Transverse colon (tissue), 4 donors: ENCODE results near the gene TMEM163. TPM values are rescaled to one million over a fixed set of nuclear protein-coding genes. Genes with fewer than 3 reads are reported as not detected.

ENCODE experiments used
- DNase-seq: peaks from one replicate; pipeline ENCODE4 v3.0.0-alpha.2; 2019
- H3K27ac ChIP-seq, 4 donors: fragments of 200-600 bp; sonication (generic); 2 replicates each; pipeline ENCODE4 v1.5.1; 2016 to 2018; ENCODE audit warnings: inconsistent platforms in 4 of 4
- H3K27me3 ChIP-seq: fragments of 200-600 bp; sonication (generic); 2 replicates; pipeline ENCODE4 v1.5.1; 2017; ENCODE audit warnings: inconsistent platforms
- H3K36me3 ChIP-seq, 4 donors: fragments of 200-600 bp; sonication (generic); 2 replicates each; pipeline ENCODE4 v1.5.1; 2017 to 2019; ENCODE audit warnings: inconsistent platforms in 4 of 4
- H3K4me1 ChIP-seq, 4 donors: fragments of 200-600 bp; sonication (generic); 2 replicates each; pipeline ENCODE4 v1.5.1; 2017 to 2020; ENCODE audit warnings: inconsistent platforms in 4 of 4
- H3K4me3 ChIP-seq, 4 donors: fragments of 200-600 bp; sonication (generic); 1 replicate in 1 of 4; 2 replicates in 3 of 4; pipeline versions ENCODE4 v1.5.1 to v1.6.1; 2017 to 2019; ENCODE audit warnings: inconsistent platforms in 4 of 4
- H3K9me3 ChIP-seq, 2 donors: fragments of 200-600 bp; sonication (generic); 2 replicates each; pipeline ENCODE4 v1.5.1; 2017 to 2019; ENCODE audit warnings: inconsistent platforms in 2 of 2
- CTCF ChIP-seq, 5 experiments: fragments of 200-600 bp in 3 of 5; fragments of 450-650 bp in 2 of 5; sonication (generic) in 3 of 5; IDR thresholded peaks; 1 replicate in 2 of 5; 2 replicates in 3 of 5; pipeline ENCODE4 v1.5.1; 2016 to 2017; ENCODE audit warnings: antibody characterized with exemption in 5 of 5, inconsistent platforms in 3 of 5, mild to moderate bottlenecking in 2 of 5, moderate library complexity in 1 of 5
- EP300 ChIP-seq: sonication (generic); formaldehyde crosslinking; IDR thresholded peaks from one replicate; pipeline ENCODE4 v1.6.1; 2017; ENCODE audit warnings: antibody characterized with exemption, low read depth
- POLR2A ChIP-seq: fragments of 450-650 bp; IDR thresholded peaks from one replicate; pipeline ENCODE4 v1.6.1; 2016; ENCODE audit warnings: antibody characterized with exemption, mild to moderate bottlenecking, moderate library complexity
- POLR2AphosphoS5 ChIP-seq, 3 donors: sonication (generic); formaldehyde crosslinking; IDR thresholded peaks; one replicate each; pipeline ENCODE4 v1.6.1; 2016; ENCODE audit warnings: antibody characterized with exemption in 3 of 3
- WGBS, 2 donors: methylation state at CpG; one replicate each; pipeline ENCODE4 v1.1.5; 2018; ENCODE audit warnings: low coverage in 1 of 2; 5-methylcytosine and 5-hydroxymethylcytosine counted together
- in situ Hi-C, 4 donors: fragments of 200-750 bp; cut with MboI; loops; one replicate each; pipeline versions ENCODE4 v1.15.0 to v1.15.1; 2017; ENCODE audit warnings: low sequenced_read_pairs in 3 of 4, low pct_ligation_motif_present in 1 of 4, low pct_unique_long_range_greater_than_20kb in 1 of 4
- intact Hi-C: fragments of 100-400 bp; cut with DNase I; formaldehyde crosslinking; loops from one replicate; pipeline ENCODE4 v1.15.1; 2023; ENCODE audit warnings: low total_unique reads
- total RNA-seq, 4 donors: library from RNA; depleted of rRNA; stranded (reverse); fragments of >200 nt; gene quantifications; one replicate each; pipeline ENCODE4 v1.1.0, GENCODE V29; 2016

The TMEM163 gene
- total RNA-seq, 4 donors from 2014 or later = 0.48 TPM; not detected in 3

GRCh38 chr2:134669731-134670669 is 48.8 kb downstream of the TMEM163 start:
- in situ Hi-C loops (no loop called here), intact Hi-C loops (no loop called here)
- no peaks in the 10 kb centered on the region for H3K27me3 ChIP-seq
- 56 to 67% methylated on average over 1 to 12 of the region's 12 CpGs for WGBS, 2 donors
- no peak overlapping the region for H3K4me3 ChIP-seq
- no peak overlapping the region for H3K27ac ChIP-seq
- H3K9me3 ChIP-seq = no peaks in the 10 kb centered on the region
- H3K4me1 ChIP-seq = peaks cover 0 to 5% (median 0%) of the 10 kb centered on the region in 4 donors
- no peaks in the 10 kb centered on the region for H3K36me3 ChIP-seq
- no peak for DNase-seq
- TF ChIP-seq EP300 (no peak), POLR2A (no peak), POLR2AphosphoS5 (IDR thresholded peaks at IDR 0.05) (no peak), CTCF (IDR thresholded peaks at IDR 0.05) (no peak)

GRCh38 chr2:134668821-134669220 is 50.0 kb downstream of the TMEM163 start:
- intact Hi-C loops (no loop called here), in situ Hi-C loops (no loop called here)
- WGBS, 2 donors = 61 to 89% methylated on average over 1 to 7 of the region's 7 CpGs
- no peak for TF ChIP-seq POLR2AphosphoS5 (IDR thresholded peaks at IDR 0.05)
- no peak for TF ChIP-seq CTCF (IDR thresholded peaks at IDR 0.05)
- TF ChIP-seq POLR2A = no peak
- no peak for TF ChIP-seq EP300
- DNase-seq = peak; percentile 20
- no peak overlapping the region for H3K27ac ChIP-seq
- no peaks in the 10 kb centered on the region for H3K27me3 ChIP-seq
- H3K9me3 ChIP-seq = no peaks in the 10 kb centered on the region
- H3K36me3 ChIP-seq = no peaks in the 10 kb centered on the region
- H3K4me1 ChIP-seq = peaks cover 0 to 5% (median 0%) of the 10 kb centered on the region in 4 donors
- H3K4me3 ChIP-seq = no peak overlapping the region

- Histone ChIP-seq H3K36me3 (no peaks in the 10 kb centered on the region), H3K27ac (no peak overlapping the region), H3K9me3 (no peaks in the 10 kb centered on the region), H3K27me3 (no peaks in the 10 kb centered on the region), H3K4me3 (no peak overlapping the region), H3K4me1 (peaks cover 0 to 5% (median 0%) of the 10 kb centered on the region in 4 donors)
- intact Hi-C loops = no loop called here
- in situ Hi-C loops = no loop called here
- no peak for DNase-seq
- TF ChIP-seq CTCF (IDR thresholded peaks at IDR 0.05) (no peak), POLR2A (no peak), EP300 (no peak), POLR2AphosphoS5 (IDR thresholded peaks at IDR 0.05) (no peak)
- WGBS, 2 donors = 88 to 90% methylated on average over 2 of the region's 2 CpGs
These were observed 51.3 kb downstream of the TMEM163 start for GRCh38 chr2:134667541-134667940.

- intact Hi-C loops = no loop called here
- no peak for DNase-seq
These were observed 51.7 kb downstream of the TMEM163 start for GRCh38 chr2:134667081-134667480.

More at GRCh38 chr2:134667081-134667480, 51.7 kb downstream of the TMEM163 start:
- H3K36me3 ChIP-seq = no peaks in the 10 kb centered on the region
- in situ Hi-C loops = no loop called here
- no peaks in the 10 kb centered on the region for H3K9me3 ChIP-seq
- 82% methylated on average over 4 of the region's 4 CpGs; no CpG with 5 or more reads in 1 of the 2 donors for WGBS, 2 donors
- no peak for TF ChIP-seq POLR2AphosphoS5 (IDR thresholded peaks at IDR 0.05)
- no peak for TF ChIP-seq POLR2A
- TF ChIP-seq CTCF (IDR thresholded peaks at IDR 0.05) = no peak
- no peak for TF ChIP-seq EP300
- H3K27ac ChIP-seq = no peak overlapping the region
- no peak overlapping the region for H3K4me3 ChIP-seq
- peaks cover 0 to 5% (median 0%) of the 10 kb centered on the region in 4 donors for H3K4me1 ChIP-seq
- H3K27me3 ChIP-seq = no peaks in the 10 kb centered on the region
